GM12874 (cell line): ENCODE results near the gene ERGIC3.

Source experiments
- CTCF ChIP-seq: IDR thresholded peaks from 2 replicates; pipeline ENCODE4 v1.5.1; 2011; ENCODE audit warnings: low read depth, mild to moderate bottlenecking, control low read depth, low read length, moderate library complexity; ENCODE audit not compliant: insufficient read depth

The ERGIC3 gene

DNA sequence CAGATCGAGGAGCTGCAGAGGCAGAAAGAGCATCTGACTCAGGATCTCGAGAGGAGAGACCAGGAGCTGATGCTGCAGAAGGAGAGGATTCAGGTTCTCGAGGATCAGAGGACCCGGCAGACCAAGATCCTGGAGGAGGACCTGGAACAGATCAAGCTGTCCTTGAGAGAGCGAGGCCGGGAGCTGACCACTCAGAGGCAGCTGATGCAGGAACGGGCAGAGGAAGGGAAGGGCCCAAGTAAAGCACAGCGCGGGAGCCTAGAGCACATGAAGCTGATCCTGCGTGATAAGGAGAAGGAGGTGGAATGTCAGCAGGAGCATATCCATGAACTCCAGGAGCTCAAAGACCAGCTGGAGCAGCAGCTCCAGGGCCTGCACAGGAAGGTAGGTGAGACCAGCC lies 38.6 kb upstream of the ERGIC3 start:
- no peak for TF ChIP-seq CTCF

DNA sequence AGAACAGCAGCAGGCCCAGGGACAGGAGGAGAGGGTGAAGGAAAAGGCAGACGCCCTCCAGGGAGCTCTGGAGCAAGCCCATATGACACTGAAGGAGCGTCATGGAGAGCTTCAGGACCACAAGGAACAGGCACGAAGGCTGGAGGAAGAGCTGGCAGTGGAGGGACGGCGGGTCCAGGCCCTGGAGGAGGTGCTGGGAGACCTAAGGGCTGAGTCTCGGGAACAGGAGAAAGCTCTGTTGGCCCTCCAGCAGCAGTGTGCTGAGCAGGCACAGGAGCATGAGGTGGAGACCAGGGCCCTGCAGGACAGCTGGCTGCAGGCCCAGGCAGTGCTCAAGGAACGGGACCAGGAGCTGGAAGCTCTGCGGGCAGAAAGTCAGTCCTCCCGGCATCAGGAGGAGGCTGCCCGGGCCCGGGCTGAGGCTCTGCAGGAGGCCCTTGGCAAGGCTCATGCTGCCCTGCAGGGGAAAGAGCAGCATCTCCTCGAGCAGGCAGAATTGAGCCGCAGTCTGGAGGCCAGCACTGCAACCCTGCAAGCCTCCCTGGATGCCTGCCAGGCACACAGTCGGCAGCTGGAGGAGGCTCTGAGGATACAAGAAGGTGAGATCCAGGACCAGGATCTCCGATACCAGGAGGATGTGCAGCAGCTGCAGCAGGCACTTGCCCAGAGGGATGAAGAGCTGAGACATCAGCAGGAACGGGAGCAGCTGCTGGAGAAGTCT lies 37.9 kb upstream of the ERGIC3 start:
- TF ChIP-seq CTCF: no peak

DNA sequence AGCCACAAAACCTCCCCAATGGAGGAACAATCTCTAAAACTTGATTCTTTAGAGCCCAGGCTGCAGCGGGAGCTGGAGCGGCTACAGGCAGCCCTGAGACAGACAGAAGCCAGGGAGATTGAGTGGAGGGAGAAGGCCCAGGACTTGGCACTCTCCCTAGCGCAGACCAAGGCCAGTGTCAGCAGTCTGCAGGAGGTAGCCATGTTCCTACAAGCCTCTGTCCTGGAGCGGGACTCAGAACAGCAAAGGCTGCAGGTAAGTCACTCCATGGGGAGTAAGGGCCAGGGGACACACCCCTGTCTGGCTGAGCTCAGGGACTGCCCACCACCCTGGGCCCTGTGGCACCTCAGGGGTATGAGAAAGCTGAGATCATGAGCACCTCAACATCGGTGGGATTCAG lies 37.1 kb upstream of the ERGIC3 start:
- no peak for TF ChIP-seq CTCF

- no peak for TF ChIP-seq CTCF
Observed at GRCh38 chr20:35506179-35506578, 35.7 kb upstream of the ERGIC3 start.

- TF ChIP-seq CTCF: no peak
Observed at GRCh38 chr20:35506872-35507638, 34.8 kb upstream of the ERGIC3 start.

DNA sequence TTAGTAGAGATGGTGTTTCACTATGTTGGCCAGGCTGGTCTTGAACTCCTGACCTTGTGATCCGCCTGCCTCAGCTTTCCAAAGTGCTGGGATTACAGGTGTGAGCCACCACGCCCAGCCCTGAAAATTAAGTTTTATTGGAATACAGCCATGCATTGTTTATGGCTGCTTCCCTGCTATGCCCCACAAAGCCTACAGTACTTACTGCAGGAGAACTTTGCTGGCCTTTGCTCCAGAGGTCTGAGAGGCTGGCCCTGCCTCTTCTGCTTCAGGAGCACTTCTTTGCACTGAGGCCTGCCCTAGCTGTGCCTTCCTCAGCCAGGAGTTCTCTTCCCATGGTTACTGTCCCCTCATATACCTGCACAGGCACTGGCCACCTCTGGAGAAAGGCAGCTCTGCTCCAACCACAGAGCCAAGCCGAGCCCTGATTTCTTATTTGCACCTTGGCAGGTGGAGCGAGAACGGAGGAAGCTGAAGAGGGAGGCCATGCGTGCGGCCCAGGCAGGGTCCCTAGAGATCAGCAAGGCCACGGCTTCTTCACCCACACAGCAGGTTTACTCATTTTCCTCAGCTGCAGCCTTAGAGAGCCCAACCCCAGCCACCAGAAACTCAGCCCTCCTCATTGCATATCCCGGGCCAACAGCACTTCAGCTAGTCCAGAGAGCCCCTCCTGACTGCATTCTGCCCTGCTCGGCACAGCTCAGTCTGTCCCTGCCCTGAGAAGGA lies 33.2 kb upstream of the ERGIC3 start:
- TF ChIP-seq CTCF: no peak
